CD4-positive, alpha-beta memory T cell (primary cell): Measurements from ENCODE around the gene ABHD13. TPM values are rescaled to one million over a fixed set of nuclear protein-coding genes. Genes with fewer than 3 reads are reported as not detected.

Experiments
- CTCF ChIA-PET: fragments of 350-600 bp; sonication (Branson Sonifier 250); formaldehyde crosslinking; loops from one replicate; lab custom pipeline; 2021; ENCODE audit warnings: inconsistent platforms; ENCODE audit not compliant: partially characterized antibody; lab: Charles Lee
- POLR2A ChIA-PET: fragments of 350-600 bp; sonication (Branson Sonifier 250); formaldehyde crosslinking; loops from one replicate; lab custom pipeline; 2021; ENCODE audit not compliant: partially characterized antibody; lab: Charles Lee
- DNase-seq, 5 donors: peaks; one replicate each; pipeline versions ENCODE4 v3.0.0 to v3.0.0-alpha.2; 2020 to 2022; ENCODE audit warnings: mixed read lengths in 1 of 5
- H3K27ac ChIP-seq: one replicate; pipeline ENCODE4 v1.7.0; 2013; ENCODE audit warnings: low read depth, low read length
- H3K27me3 ChIP-seq: 2 replicates; pipeline ENCODE4 v1.7.0; 2013; ENCODE audit warnings: mild to moderate bottlenecking, low read length, moderate library complexity; ENCODE audit not compliant: insufficient read depth
- H3K36me3 ChIP-seq: 2 replicates; pipeline ENCODE4 v1.7.0; 2013; ENCODE audit warnings: mild to moderate bottlenecking, low read length, moderate library complexity; ENCODE audit not compliant: insufficient read depth
- H3K4me1 ChIP-seq: 2 replicates; pipeline ENCODE4 v1.7.0; 2013; ENCODE audit warnings: mild to moderate bottlenecking, low read length, moderate library complexity; ENCODE audit not compliant: insufficient read depth
- H3K4me3 ChIP-seq, 2 donors: one replicate each; pipeline ENCODE4 v1.7.0; 2013; ENCODE audit warnings: low read length in 2 of 2, mild to moderate bottlenecking in 1 of 2
- H3K9me3 ChIP-seq, 2 donors: one replicate each; pipeline ENCODE4 v1.7.0; 2013; ENCODE audit warnings: low read length in 2 of 2, control low read depth in 1 of 2; ENCODE audit not compliant: control insufficient read depth in 1 of 2
- H3K27ac Mint-ChIP-seq, 7 donors: one replicate each; pipeline ENCODE4 v1.8.0; 2020 to 2021; ENCODE audit warnings: mixed read lengths in 7 of 7, mild to moderate bottlenecking in 6 of 7, inconsistent platforms in 3 of 7, moderate library complexity in 3 of 7
- H3K27me3 Mint-ChIP-seq, 2 donors: one replicate each; pipeline ENCODE4 v1.8.0; 2020 to 2021; ENCODE audit warnings: mixed read lengths in 2 of 2
- H3K36me3 Mint-ChIP-seq, 2 donors: one replicate each; pipeline ENCODE4 v1.8.0; 2020 to 2021; ENCODE audit warnings: mixed read lengths in 2 of 2, inconsistent platforms in 1 of 2, mild to moderate bottlenecking in 1 of 2
- H3K4me1 Mint-ChIP-seq, 4 donors: one replicate each; pipeline ENCODE4 v1.8.0; 2020 to 2021; ENCODE audit warnings: mixed read lengths in 4 of 4, mild to moderate bottlenecking in 1 of 4
- H3K4me3 Mint-ChIP-seq, 8 donors: one replicate each; pipeline ENCODE4 v1.8.0; 2020 to 2021; ENCODE audit warnings: mixed read lengths in 8 of 8, mild to moderate bottlenecking in 7 of 8, moderate library complexity in 6 of 8, inconsistent platforms in 3 of 8
- H3K9me3 Mint-ChIP-seq, 8 donors: one replicate each; pipeline ENCODE4 v1.8.0; 2020 to 2021; ENCODE audit warnings: mixed read lengths in 8 of 8, mild to moderate bottlenecking in 5 of 8, inconsistent platforms in 3 of 8, moderate library complexity in 1 of 8
- intact Hi-C: fragments of 100-400 bp; cut with micrococcal nuclease; formaldehyde crosslinking; loops from one replicate; pipeline ENCODE4 v1.15.1; 2023
- polyA plus RNA-seq, 2 donors: library from polyadenylated mRNA; unstranded; fragments of 300-500 nt; fragmentation: Illumina TruSeq; gene quantifications; one replicate each; pipeline ENCODE4 v1.2.3, GENCODE V29; 2021
- total RNA-seq, 2 experiments: library from RNA; stranded (reverse); gene quantifications; one replicate each; pipeline ENCODE4 v1.2.3, GENCODE V29; 2021

The ABHD13 gene
- total and polyA plus RNA-seq, 4 experiments from 2014 or later: 13.4 to 23.2 (median 19.3) TPM

DNA sequence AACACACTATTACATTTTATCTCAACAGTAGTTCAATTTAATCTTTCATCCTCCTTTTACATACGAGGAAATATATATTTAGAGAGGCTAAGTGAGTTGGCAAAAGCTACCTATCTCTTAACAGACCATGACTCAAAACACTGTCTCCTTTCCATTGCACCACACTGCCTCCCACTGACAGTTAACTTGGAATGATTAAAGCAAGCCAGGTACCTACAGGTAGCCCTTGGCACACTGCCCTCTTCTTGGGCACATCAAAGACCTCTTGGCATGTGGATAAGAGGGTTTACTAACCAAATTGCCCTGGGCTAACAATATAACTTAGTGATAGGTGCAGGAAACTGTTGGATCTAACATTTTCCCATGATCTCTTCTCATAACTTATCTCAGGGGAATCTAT lies 1.8 kb downstream of the ABHD13 start:
- CTCF ChIA-PET: interaction anchor here (0.9 to 1.9 kb wide), 3 partner anchors 13 to 50 kb away, joined by 3 to 8 read pairs (median 3); no protein-coding TSS in a partner anchor
- Mint-ChIP-seq H3K9me3 (peaks cover 0 to 5% (median 0%) of the 10 kb centered on the region in 8 donors), H3K27me3 (no peaks in the 10 kb centered on the region), H3K4me1 (peaks cover 40 to 84% (median 57%) of the 10 kb centered on the region in 4 donors), H3K27ac (peak overlapping the region; percentile 85 to 99 (median 92)), H3K4me3 (peak overlapping the region; percentile 87 to 96 (median 90)), H3K36me3 (peaks cover 0 to 17% of the 10 kb centered on the region in 2 donors)
- POLR2A ChIA-PET: interaction anchor here (2.1 kb wide), 1 partner anchor 87 kb away, joined by 9 read pairs; no protein-coding TSS in a partner anchor
- no peak overlapping the region for H3K4me3 ChIP-seq
- no peaks in the 10 kb centered on the region for H3K36me3 ChIP-seq
- intact Hi-C loops: no loop called here
- H3K27ac ChIP-seq: peak overlapping the region; percentile 86
- no peaks in the 10 kb centered on the region for H3K27me3 ChIP-seq
- peaks cover 77% of the 10 kb centered on the region for H3K4me1 ChIP-seq
- no peak for DNase-seq
- no peaks in the 10 kb centered on the region for H3K9me3 ChIP-seq

DNA sequence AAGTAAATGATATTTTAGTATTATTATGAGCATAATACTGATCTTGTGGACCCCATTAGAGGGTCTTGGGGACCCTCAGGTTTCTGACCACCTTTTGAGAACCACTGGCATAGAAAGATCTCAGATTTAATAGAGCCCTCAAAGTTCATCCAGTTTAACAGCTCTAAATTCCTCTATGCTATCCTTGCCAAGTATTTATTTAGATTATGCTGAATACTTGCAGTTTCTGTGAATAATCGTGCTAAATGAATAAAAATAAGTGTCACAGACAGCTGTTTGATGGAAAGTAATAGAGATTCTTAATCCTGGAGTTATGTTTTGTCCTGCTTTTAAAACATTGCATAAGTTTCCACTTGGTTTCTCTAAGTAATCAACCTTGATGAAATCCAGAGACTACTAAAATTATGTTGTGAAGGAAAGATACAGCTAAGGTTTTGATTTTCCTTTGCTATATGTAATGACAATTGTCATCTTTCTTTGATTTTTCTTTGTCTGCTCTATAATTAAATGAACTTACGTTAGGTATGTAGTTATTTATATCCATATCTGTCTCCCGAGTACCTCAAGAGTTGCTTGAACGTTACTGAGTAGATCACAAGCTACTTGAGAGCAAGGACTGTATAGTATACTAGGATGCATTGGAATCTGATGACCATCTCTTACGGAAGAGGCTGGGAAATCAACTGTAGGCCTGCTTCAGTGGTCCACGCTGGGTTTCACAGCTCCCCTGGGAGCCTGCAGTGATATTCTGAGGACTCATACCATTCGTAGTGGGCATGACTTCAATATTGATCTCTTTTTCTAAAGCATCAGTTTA lies 5.7 kb downstream of the ABHD13 start:
- no peaks in the 10 kb centered on the region for H3K9me3 ChIP-seq
- H3K27me3 Mint-ChIP-seq: no peaks in the 10 kb centered on the region
- peaks cover 73% of the 10 kb centered on the region for H3K4me1 ChIP-seq
- no peaks in the 10 kb centered on the region for H3K9me3 Mint-ChIP-seq
- peak overlapping the region in 4 of 8 donors; percentile 3 to 50 (median 20) for H3K4me3 Mint-ChIP-seq
- no peaks in the 10 kb centered on the region for H3K27me3 ChIP-seq
- H3K36me3 ChIP-seq: no peaks in the 10 kb centered on the region
- peak overlapping the region in 2 of 7 donors; percentile 32 to 43 for H3K27ac Mint-ChIP-seq
- POLR2A ChIA-PET: interaction anchor here (1.1 to 1.5 kb wide), 2 partner anchors 9 to 96 kb away, joined by 3 to 5 read pairs; partner anchors contain the start of gene LIG4
- DNase-seq: no peak
- H3K4me3 ChIP-seq: no peak overlapping the region
- CTCF ChIA-PET: interaction anchor here (1.7 to 2.2 kb wide), 3 partner anchors 117 to 672 kb away, joined by 3 to 8 read pairs (median 5); no protein-coding TSS in a partner anchor
- intact Hi-C loops: no loop called here
- peaks cover 3 to 11% of the 10 kb centered on the region in 2 donors for H3K36me3 Mint-ChIP-seq
- peaks cover 61 to 89% (median 74%) of the 10 kb centered on the region in 4 donors for H3K4me1 Mint-ChIP-seq
- no peak overlapping the region for H3K27ac ChIP-seq

DNA sequence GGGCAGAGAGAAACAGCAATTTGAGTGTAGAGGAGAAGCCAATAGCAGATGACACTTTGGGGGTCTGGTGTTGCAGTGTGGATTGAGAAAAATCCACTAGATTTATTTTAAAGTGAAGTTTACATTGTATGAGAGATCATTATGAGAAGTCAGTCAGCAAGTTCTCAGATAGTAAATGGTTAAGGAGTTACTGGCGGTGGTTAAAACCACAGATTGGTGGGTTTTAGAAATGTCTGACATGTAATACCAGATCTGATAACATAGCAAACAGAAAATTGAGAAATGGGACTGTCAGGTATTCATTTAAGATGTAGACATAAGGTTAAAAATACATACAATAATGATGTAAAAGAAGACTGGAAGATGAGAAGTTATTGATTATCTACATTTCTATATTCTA lies 7.2 kb downstream of the ABHD13 start:
- no peak overlapping the region for H3K27ac ChIP-seq
- POLR2A ChIA-PET: interaction anchor here (1.2 kb wide), 1 partner anchor 44 kb away, joined by 3 read pairs; the partner anchor contains the start of gene TNFSF13B
- CTCF ChIA-PET: interaction anchor here (0.8 to 2.2 kb wide), 5 partner anchors 97 to 283 kb away, joined by 3 to 7 read pairs (median 3); no protein-coding TSS in a partner anchor

DNA sequence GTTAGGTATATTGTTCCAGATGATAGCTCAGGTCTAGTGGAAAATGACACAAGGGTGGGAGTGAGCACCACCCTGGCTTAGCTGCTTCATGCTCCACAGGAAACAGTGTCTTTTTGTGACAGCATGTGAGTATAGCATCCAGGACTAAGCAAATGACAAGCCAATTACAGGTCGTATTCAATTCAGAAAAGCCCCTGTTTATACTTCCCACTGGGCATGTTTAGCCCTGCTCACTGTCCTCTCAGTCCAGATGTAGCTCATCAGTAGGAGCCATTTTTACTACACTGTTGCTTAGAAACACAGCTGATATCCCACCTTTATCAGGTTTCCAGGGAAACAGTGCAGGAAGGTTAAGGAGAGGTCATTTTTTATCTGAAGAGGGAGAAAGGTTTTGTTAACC lies 8.0 kb downstream of the ABHD13 start:
- Histone ChIP-seq H3K36me3 (peaks cover 12% of the 10 kb centered on the region), H3K4me1 (peaks cover 51% of the 10 kb centered on the region), H3K27me3 (no peaks in the 10 kb centered on the region), H3K27ac (no peak overlapping the region), H3K4me3 (no peak overlapping the region), H3K9me3 (no peaks in the 10 kb centered on the region)
- intact Hi-C loops: loop anchor here (1.0 to 5.0 kb wide), 5 partner anchors 8 to 691 kb away; partner anchors contain the start of gene ABHD13
- peaks cover 17 to 22% of the 10 kb centered on the region in 2 donors for H3K36me3 Mint-ChIP-seq
- H3K4me3 Mint-ChIP-seq: peak overlapping the region in 6 of 8 donors; percentile 10 to 71 (median 64)
- DNase-seq: no peak
- no peaks in the 10 kb centered on the region for H3K9me3 Mint-ChIP-seq
- peaks cover 44 to 81% (median 66%) of the 10 kb centered on the region in 4 donors for H3K4me1 Mint-ChIP-seq
- POLR2A ChIA-PET: interaction anchor here (0.6 to 1.2 kb wide), 2 partner anchors 44 to 81 kb away, joined by 3 read pairs; partner anchors contain the start of gene TNFSF13B
- CTCF ChIA-PET: interaction anchor here (0.7 to 1.2 kb wide), 5 partner anchors 37 to 670 kb away, joined by 3 to 7 read pairs (median 3); no protein-coding TSS in a partner anchor
- H3K27me3 Mint-ChIP-seq: no peaks in the 10 kb centered on the region
- peak overlapping the region in 6 of 7 donors; percentile 4 to 62 (median 27) for H3K27ac Mint-ChIP-seq

More for the DNA sequence above, 7.2 kb downstream of the ABHD13 start:
- Mint-ChIP-seq H3K4me3 (peak overlapping the region in 6 of 8 donors; percentile 28 to 71 (median 64)), H3K9me3 (no peaks in the 10 kb centered on the region), H3K4me1 (peaks cover 48 to 88% (median 71%) of the 10 kb centered on the region in 4 donors), H3K27me3 (no peaks in the 10 kb centered on the region), H3K27ac (peak overlapping the region in 6 of 7 donors; percentile 4 to 63 (median 46)), H3K36me3 (peaks cover 16 to 18% of the 10 kb centered on the region in 2 donors)
- H3K36me3 ChIP-seq: peaks cover 12% of the 10 kb centered on the region
- H3K4me3 ChIP-seq: no peak overlapping the region
- DNase-seq: peak; percentile 18 to 59 (median 38)
- H3K9me3 ChIP-seq: no peaks in the 10 kb centered on the region
- intact Hi-C loops: loop anchor here (5.0 kb wide), 3 partner anchors 182 to 692 kb away; no protein-coding TSS in a partner anchor
- H3K4me1 ChIP-seq: peaks cover 59% of the 10 kb centered on the region
- no peaks in the 10 kb centered on the region for H3K27me3 ChIP-seq

DNA sequence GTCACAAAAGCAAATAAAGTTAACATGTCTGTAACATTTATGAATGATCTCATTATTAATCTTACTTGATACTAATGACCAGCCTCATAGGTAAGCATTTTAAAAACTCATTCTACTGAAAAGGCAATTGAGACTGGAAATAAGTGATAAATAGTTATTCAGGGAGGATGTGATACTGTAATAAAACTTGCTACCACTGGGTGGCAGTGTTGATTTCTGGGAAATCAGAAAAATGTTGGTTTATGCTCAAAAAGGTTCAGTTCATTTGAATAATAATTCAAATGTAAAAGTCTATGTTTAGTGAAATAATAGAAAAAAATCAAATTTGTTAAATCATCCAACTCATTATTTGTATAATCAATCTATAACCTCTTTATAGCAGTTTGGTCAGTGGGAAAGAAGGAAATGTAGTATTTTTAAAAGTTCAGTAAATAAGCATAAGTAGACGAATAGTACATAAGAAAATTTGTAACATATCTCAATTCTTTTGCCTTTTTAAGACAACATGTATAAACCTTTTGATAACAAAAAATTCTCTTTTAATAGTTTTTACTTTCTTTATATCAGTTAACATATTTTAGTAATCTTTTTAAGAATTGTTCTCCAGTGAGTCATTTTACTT lies 9.6 kb downstream of the ABHD13 start:
- Mint-ChIP-seq H3K27me3 (no peaks in the 10 kb centered on the region), H3K4me1 (peaks cover 41 to 74% (median 60%) of the 10 kb centered on the region in 4 donors), H3K36me3 (peaks cover 17 to 25% of the 10 kb centered on the region in 2 donors), H3K27ac (peak overlapping the region in 1 of 7 donors; percentile 69), H3K4me3 (no peak overlapping the region), H3K9me3 (no peaks in the 10 kb centered on the region)
- H3K27me3 ChIP-seq: no peaks in the 10 kb centered on the region
- H3K9me3 ChIP-seq: no peaks in the 10 kb centered on the region
- peaks cover 12% of the 10 kb centered on the region for H3K36me3 ChIP-seq
- H3K4me3 ChIP-seq: no peak overlapping the region
- ChIA-PET POLR2A (interaction anchor here (1.0 kb wide), 1 partner anchor 42 kb away, joined by 3 read pairs; the partner anchor contains the start of gene TNFSF13B), CTCF (interaction anchor here (0.7 to 1.0 kb wide), 3 partner anchors 54 to 667 kb away, joined by 3 to 6 read pairs (median 3); no protein-coding TSS in a partner anchor)
- intact Hi-C loops: loop anchor here (1.0 to 5.0 kb wide), 8 partner anchors 43 to 690 kb away; no protein-coding TSS in a partner anchor
- no peak overlapping the region for H3K27ac ChIP-seq
- peaks cover 43% of the 10 kb centered on the region for H3K4me1 ChIP-seq
- DNase-seq: peak in 4 of 5 donors; percentile 41 to 56 (median 46)

DNA sequence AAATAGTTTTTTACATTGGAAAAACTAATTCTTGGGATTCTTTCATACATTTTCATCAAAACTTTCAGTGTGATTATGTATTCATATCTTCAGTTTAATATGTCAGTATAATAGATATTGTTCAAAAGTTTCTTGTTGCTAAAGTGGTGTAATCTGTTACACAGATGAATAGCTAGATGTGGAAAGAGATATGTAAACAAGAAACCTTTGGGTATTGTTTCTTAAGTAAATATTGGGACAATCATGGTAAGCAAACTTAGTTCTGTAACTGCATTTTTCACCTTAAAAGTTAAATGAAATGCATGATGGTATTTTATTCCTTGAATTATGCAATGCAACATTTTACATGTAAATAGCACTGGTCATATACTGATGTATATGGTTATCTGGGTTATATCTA lies 12.2 kb downstream of the ABHD13 start:
- intact Hi-C loops: no loop called here
- Mint-ChIP-seq H3K27me3 (no peaks in the 10 kb centered on the region), H3K36me3 (peaks cover 25% of the 10 kb centered on the region in 2 donors), H3K9me3 (no peaks in the 10 kb centered on the region), H3K4me1 (peaks cover 23 to 48% (median 39%) of the 10 kb centered on the region in 4 donors), H3K4me3 (no peak overlapping the region), H3K27ac (no peak overlapping the region)
- Histone ChIP-seq H3K27me3 (no peaks in the 10 kb centered on the region), H3K4me3 (no peak overlapping the region), H3K27ac (no peak overlapping the region), H3K9me3 (no peaks in the 10 kb centered on the region), H3K4me1 (peaks cover 17% of the 10 kb centered on the region), H3K36me3 (peaks cover 12% of the 10 kb centered on the region)
- CTCF ChIA-PET: interaction anchor here (1.6 kb wide), 1 partner anchor 278 kb away, joined by 4 read pairs; no protein-coding TSS in a partner anchor
- no peak for DNase-seq
- POLR2A ChIA-PET: no interaction called here
